Activated naive CD4-positive, alpha-beta T cell treated with anti-CD3 and anti-CD28 coated beads, Interleukin-2, amount 50 U/mL, for 24 hours (primary cell): ENCODE data around the gene HPCA.

Source experiments
- H3K27ac Mint-ChIP-seq: one replicate; pipeline ENCODE4 v1.8.0; 2021; ENCODE audit warnings: mild to moderate bottlenecking, mixed read lengths
- H3K27me3 Mint-ChIP-seq: one replicate; pipeline ENCODE4 v1.8.0; 2021; ENCODE audit warnings: mixed read lengths
- H3K36me3 Mint-ChIP-seq: one replicate; pipeline ENCODE4 v1.8.0; 2021; ENCODE audit warnings: mixed read lengths
- H3K4me1 Mint-ChIP-seq: one replicate; pipeline ENCODE4 v1.8.0; 2021; ENCODE audit warnings: mixed read lengths
- H3K4me3 Mint-ChIP-seq: one replicate; pipeline ENCODE4 v1.8.0; 2021; ENCODE audit warnings: mild to moderate bottlenecking, mixed read lengths
- H3K9me3 Mint-ChIP-seq: one replicate; pipeline ENCODE4 v1.8.0; 2021; ENCODE audit warnings: mixed read lengths

The HPCA gene

GRCh38 chr1:32881871-32882850 lies 4.1 kb upstream of the HPCA start:
- H3K27me3 Mint-ChIP-seq: peaks cover 13% of the 10 kb centered on the region
- H3K27ac Mint-ChIP-seq: no peak overlapping the region
- no peak overlapping the region for H3K4me3 Mint-ChIP-seq
- H3K9me3 Mint-ChIP-seq: no peaks in the 10 kb centered on the region
- H3K36me3 Mint-ChIP-seq: no peaks in the 10 kb centered on the region
- H3K4me1 Mint-ChIP-seq: no peaks in the 10 kb centered on the region

- H3K9me3 Mint-ChIP-seq: no peaks in the 10 kb centered on the region
- H3K4me1 Mint-ChIP-seq: no peaks in the 10 kb centered on the region
- no peak overlapping the region for H3K4me3 Mint-ChIP-seq
- H3K36me3 Mint-ChIP-seq: no peaks in the 10 kb centered on the region
- peaks cover 14% of the 10 kb centered on the region for H3K27me3 Mint-ChIP-seq
- no peak overlapping the region for H3K27ac Mint-ChIP-seq
Observed at GRCh38 chr1:32883338-32884031, 2.8 kb upstream of the HPCA start.

- Mint-ChIP-seq H3K4me1 (no peaks in the 10 kb centered on the region), H3K27me3 (peaks cover 15% of the 10 kb centered on the region), H3K9me3 (no peaks in the 10 kb centered on the region), H3K27ac (no peak overlapping the region), H3K36me3 (no peaks in the 10 kb centered on the region), H3K4me3 (no peak overlapping the region)
Observed at GRCh38 chr1:32884032-32884372, 2.3 kb upstream of the HPCA start.

GRCh38 chr1:32884726-32885125 lies 1.6 kb upstream of the HPCA start:
- H3K27me3 Mint-ChIP-seq: peaks cover 20% of the 10 kb centered on the region

GRCh38 chr1:32885676-32886003 lies 651 bp upstream of the HPCA start:
- Mint-ChIP-seq H3K27ac (no peak overlapping the region), H3K4me3 (no peak overlapping the region), H3K4me1 (no peaks in the 10 kb centered on the region)

More at GRCh38 chr1:32884726-32885125, 1.6 kb upstream of the HPCA start:
- no peak overlapping the region for H3K27ac Mint-ChIP-seq
- H3K36me3 Mint-ChIP-seq: no peaks in the 10 kb centered on the region
- H3K4me1 Mint-ChIP-seq: no peaks in the 10 kb centered on the region
- H3K4me3 Mint-ChIP-seq: no peak overlapping the region
- no peaks in the 10 kb centered on the region for H3K9me3 Mint-ChIP-seq

GRCh38 chr1:32886828-32887414 lies 630 bp downstream of the HPCA start:
- no peaks in the 10 kb centered on the region for H3K9me3 Mint-ChIP-seq
- H3K4me3 Mint-ChIP-seq: no peak overlapping the region
- H3K27ac Mint-ChIP-seq: peak overlapping the region; percentile 26
- H3K27me3 Mint-ChIP-seq: peaks cover 37% of the 10 kb centered on the region
- no peaks in the 10 kb centered on the region for H3K36me3 Mint-ChIP-seq
- H3K4me1 Mint-ChIP-seq: peaks cover 1% of the 10 kb centered on the region

More at GRCh38 chr1:32885676-32886003, 651 bp upstream of the HPCA start:
- Mint-ChIP-seq H3K27me3 (peaks cover 29% of the 10 kb centered on the region), H3K36me3 (no peaks in the 10 kb centered on the region), H3K9me3 (no peaks in the 10 kb centered on the region)

GRCh38 chr1:32887623-32888022 lies 1.3 kb downstream of the HPCA start:
- Mint-ChIP-seq H3K4me3 (no peak overlapping the region), H3K9me3 (no peaks in the 10 kb centered on the region), H3K4me1 (peaks cover 8% of the 10 kb centered on the region), H3K27me3 (peaks cover 44% of the 10 kb centered on the region), H3K27ac (no peak overlapping the region), H3K36me3 (no peaks in the 10 kb centered on the region)

- Mint-ChIP-seq H3K4me3 (no peak overlapping the region), H3K36me3 (no peaks in the 10 kb centered on the region), H3K27me3 (peaks cover 46% of the 10 kb centered on the region), H3K4me1 (peaks cover 9% of the 10 kb centered on the region), H3K27ac (no peak overlapping the region), H3K9me3 (no peaks in the 10 kb centered on the region)
Observed at GRCh38 chr1:32888134-32888533, 1.8 kb downstream of the HPCA start.

- Mint-ChIP-seq H3K27me3 (peaks cover 47% of the 10 kb centered on the region), H3K36me3 (no peaks in the 10 kb centered on the region), H3K9me3 (no peaks in the 10 kb centered on the region), H3K4me3 (no peak overlapping the region), H3K4me1 (peaks cover 9% of the 10 kb centered on the region), H3K27ac (no peak overlapping the region)
Observed at GRCh38 chr1:32888677-32889420, 2.6 kb downstream of the HPCA start.

- Mint-ChIP-seq H3K9me3 (no peaks in the 10 kb centered on the region), H3K36me3 (no peaks in the 10 kb centered on the region), H3K4me1 (peaks cover 9% of the 10 kb centered on the region), H3K4me3 (no peak overlapping the region), H3K27ac (no peak overlapping the region), H3K27me3 (peaks cover 47% of the 10 kb centered on the region)
Observed at GRCh38 chr1:32889731-32890278, 3.5 kb downstream of the HPCA start.

- no peaks in the 10 kb centered on the region for H3K36me3 Mint-ChIP-seq
- H3K9me3 Mint-ChIP-seq: no peaks in the 10 kb centered on the region
- H3K4me1 Mint-ChIP-seq: peaks cover 9% of the 10 kb centered on the region
- H3K27ac Mint-ChIP-seq: no peak overlapping the region
- no peak overlapping the region for H3K4me3 Mint-ChIP-seq
- H3K27me3 Mint-ChIP-seq: peaks cover 42% of the 10 kb centered on the region
Observed at GRCh38 chr1:32890516-32891240, 4.4 kb downstream of the HPCA start.

GRCh38 chr1:32891241-32891570 lies 4.9 kb downstream of the HPCA start:
- H3K36me3 Mint-ChIP-seq: no peaks in the 10 kb centered on the region
- no peaks in the 10 kb centered on the region for H3K9me3 Mint-ChIP-seq
- H3K27me3 Mint-ChIP-seq: peaks cover 43% of the 10 kb centered on the region
- H3K4me3 Mint-ChIP-seq: no peak overlapping the region
- H3K4me1 Mint-ChIP-seq: peaks cover 9% of the 10 kb centered on the region
- H3K27ac Mint-ChIP-seq: no peak overlapping the region

GRCh38 chr1:32891630-32892029 lies 5.3 kb downstream of the HPCA start:
- Mint-ChIP-seq H3K4me1 (peaks cover 9% of the 10 kb centered on the region), H3K27ac (no peak overlapping the region), H3K36me3 (no peaks in the 10 kb centered on the region), H3K4me3 (peak overlapping the region; percentile 69), H3K9me3 (no peaks in the 10 kb centered on the region), H3K27me3 (peaks cover 43% of the 10 kb centered on the region)

- Mint-ChIP-seq H3K9me3 (no peaks in the 10 kb centered on the region), H3K4me3 (peak overlapping the region; percentile 69), H3K27me3 (peaks cover 41% of the 10 kb centered on the region), H3K36me3 (no peaks in the 10 kb centered on the region), H3K27ac (no peak overlapping the region), H3K4me1 (peaks cover 9% of the 10 kb centered on the region)
Observed at GRCh38 chr1:32892368-32893197, 6.3 kb downstream of the HPCA start.
